Peyer's patch (tissue), 4 donors: ENCODE measurements around the gene SLC1A1. TPM values are rescaled to one million over a fixed set of nuclear protein-coding genes. Genes with fewer than 3 reads are reported as not detected.

Experiments used
- DNase-seq, 3 donors: peaks; one replicate each; pipeline ENCODE4 v3.0.0-alpha.2; 2017 to 2019
- H3K27ac ChIP-seq, 4 donors: fragments of 200-600 bp; sonication (generic); one replicate each; pipeline ENCODE4 v1.5.1; 2016 to 2019
- H3K27me3 ChIP-seq, 2 donors: fragments of 200-600 bp; sonication (generic); one replicate each; pipeline ENCODE4 v1.5.1; 2019
- H3K36me3 ChIP-seq, 3 donors: fragments of 200-600 bp; sonication (generic); one replicate each; pipeline ENCODE4 v1.5.1; 2016 to 2019
- H3K4me1 ChIP-seq, 4 donors: fragments of 200-600 bp; sonication (generic); one replicate each; pipeline ENCODE4 v1.5.1; 2016 to 2019
- H3K4me3 ChIP-seq, 4 donors: fragments of 200-600 bp; sonication (generic); 1 replicate in 3 of 4; 2 replicates in 1 of 4; pipeline ENCODE4 v1.5.1; 2016 to 2019; ENCODE audit warnings: mild to moderate bottlenecking in 1 of 4
- H3K9me3 ChIP-seq, 4 donors: fragments of 200-600 bp; sonication (generic); one replicate each; pipeline ENCODE4 v1.5.1; 2016 to 2019; ENCODE audit warnings: mild to moderate bottlenecking in 1 of 4
- POLR2A ChIP-seq, 2 donors: fragments of 450-650 bp; IDR thresholded peaks; one replicate each; pipeline ENCODE4 v1.5.1; 2017; ENCODE audit warnings: antibody characterized with exemption in 2 of 2, mild to moderate bottlenecking in 2 of 2, moderate library complexity in 2 of 2
- total RNA-seq, 4 donors: library from RNA; depleted of rRNA; stranded (reverse); fragments of >200 nt; gene quantifications; one replicate each; pipeline ENCODE4 v1.1.0, GENCODE V29; 2016
- TF ChIP-seq, protein P1 (sequence below), 6 experiments: fragments of 450-650 bp in 4 of 6; fragments of 200-600 bp in 2 of 6; sonication (generic) in 1 of 6; IDR thresholded peaks; one replicate each; pipeline ENCODE4 v1.5.1; 2017 to 2019; ENCODE audit warnings: antibody characterized with exemption in 6 of 6, mild to moderate bottlenecking in 3 of 6, moderate library complexity in 1 of 6

Gene SLC1A1
- total RNA-seq, 4 donors from 2014 or later: 5.0 to 357 (median 145) TPM

DNA sequence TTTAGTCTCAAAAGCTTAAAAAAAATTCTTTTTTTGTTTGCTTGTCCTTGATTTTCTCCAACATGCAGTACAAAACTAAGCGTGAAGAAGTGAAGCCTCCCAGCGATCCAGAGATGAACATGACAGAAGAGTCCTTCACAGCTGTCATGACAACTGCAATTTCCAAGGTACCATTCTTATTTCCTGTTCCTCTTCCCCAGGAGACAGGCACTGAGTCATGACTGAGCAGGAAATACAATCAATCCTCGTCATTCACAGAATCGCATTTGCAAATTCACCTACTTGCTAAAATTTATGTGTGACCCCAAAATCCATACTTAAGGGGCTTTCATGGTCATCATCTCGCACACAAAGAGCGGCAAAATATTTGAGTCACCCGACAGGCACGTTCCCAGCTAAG is 77.3 kb downstream of the SLC1A1 start:
- peaks cover 0 to 36% (median 0%) of the 10 kb centered on the region in 3 donors for H3K36me3 ChIP-seq
- H3K27me3 ChIP-seq: no peaks in the 10 kb centered on the region
- DNase-seq: no peak
- no peak overlapping the region for H3K27ac ChIP-seq
- no peak for TF ChIP-seq POLR2A (IDR thresholded peaks at IDR 0.05)
- TF ChIP-seq, protein P1, sequence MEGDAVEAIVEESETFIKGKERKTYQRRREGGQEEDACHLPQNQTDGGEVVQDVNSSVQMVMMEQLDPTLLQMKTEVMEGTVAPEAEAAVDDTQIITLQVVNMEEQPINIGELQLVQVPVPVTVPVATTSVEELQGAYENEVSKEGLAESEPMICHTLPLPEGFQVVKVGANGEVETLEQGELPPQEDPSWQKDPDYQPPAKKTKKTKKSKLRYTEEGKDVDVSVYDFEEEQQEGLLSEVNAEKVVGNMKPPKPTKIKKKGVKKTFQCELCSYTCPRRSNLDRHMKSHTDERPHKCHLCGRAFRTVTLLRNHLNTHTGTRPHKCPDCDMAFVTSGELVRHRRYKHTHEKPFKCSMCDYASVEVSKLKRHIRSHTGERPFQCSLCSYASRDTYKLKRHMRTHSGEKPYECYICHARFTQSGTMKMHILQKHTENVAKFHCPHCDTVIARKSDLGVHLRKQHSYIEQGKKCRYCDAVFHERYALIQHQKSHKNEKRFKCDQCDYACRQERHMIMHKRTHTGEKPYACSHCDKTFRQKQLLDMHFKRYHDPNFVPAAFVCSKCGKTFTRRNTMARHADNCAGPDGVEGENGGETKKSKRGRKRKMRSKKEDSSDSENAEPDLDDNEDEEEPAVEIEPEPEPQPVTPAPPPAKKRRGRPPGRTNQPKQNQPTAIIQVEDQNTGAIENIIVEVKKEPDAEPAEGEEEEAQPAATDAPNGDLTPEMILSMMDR (IDR thresholded peaks at IDR 0.05): no peak
- no peaks in the 10 kb centered on the region for H3K9me3 ChIP-seq
- no peak overlapping the region for H3K4me3 ChIP-seq
- no peaks in the 10 kb centered on the region for H3K4me1 ChIP-seq

GRCh38 chr9:4569101-4569500 is 78.8 kb downstream of the SLC1A1 start:
- Histone ChIP-seq H3K4me1 (no peaks in the 10 kb centered on the region), H3K27me3 (no peaks in the 10 kb centered on the region), H3K9me3 (no peaks in the 10 kb centered on the region), H3K36me3 (peaks cover 0 to 30% (median 0%) of the 10 kb centered on the region in 3 donors), H3K27ac (no peak overlapping the region), H3K4me3 (no peak overlapping the region)
- TF ChIP-seq, protein P1 (IDR thresholded peaks at IDR 0.05): no peak
- TF ChIP-seq POLR2A (IDR thresholded peaks at IDR 0.05): no peak
- no peak for DNase-seq

DNA sequence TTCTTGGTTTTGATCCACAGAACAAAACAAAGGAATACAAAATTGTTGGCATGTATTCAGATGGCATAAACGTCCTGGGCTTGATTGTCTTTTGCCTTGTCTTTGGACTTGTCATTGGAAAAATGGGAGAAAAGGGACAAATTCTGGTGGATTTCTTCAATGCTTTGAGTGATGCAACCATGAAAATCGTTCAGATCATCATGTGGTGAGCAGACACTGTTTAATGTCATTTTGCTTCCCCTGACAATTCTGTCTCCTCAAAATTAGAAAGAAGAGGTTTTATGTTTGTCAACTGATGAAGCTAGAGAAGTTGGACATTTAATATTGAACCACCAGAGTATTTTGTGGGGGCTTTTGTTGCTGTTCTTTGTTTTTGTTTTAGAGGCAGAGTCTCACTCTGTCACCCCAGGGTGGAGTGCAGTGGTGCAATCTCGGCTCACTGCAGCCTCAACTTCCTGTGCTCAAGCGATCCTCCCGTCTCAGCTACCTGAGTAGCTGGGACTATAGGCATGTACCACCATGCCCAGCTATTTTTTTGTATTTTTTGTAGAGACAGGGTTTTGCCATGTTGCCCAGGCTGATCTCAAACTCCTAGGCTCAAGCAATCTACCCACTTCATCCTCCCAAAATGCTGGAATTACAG is 82.0 kb downstream of the SLC1A1 start:
- H3K36me3 ChIP-seq: peaks cover 0 to 40% (median 0%) of the 10 kb centered on the region in 3 donors
- H3K4me1 ChIP-seq: no peaks in the 10 kb centered on the region
- no peak for TF ChIP-seq POLR2A (IDR thresholded peaks at IDR 0.05)
- TF ChIP-seq, protein P1 (IDR thresholded peaks at IDR 0.05): no peak
- H3K27ac ChIP-seq: no peak overlapping the region
- no peak overlapping the region for H3K4me3 ChIP-seq
- no peaks in the 10 kb centered on the region for H3K9me3 ChIP-seq
- H3K27me3 ChIP-seq: no peaks in the 10 kb centered on the region
- no peak for DNase-seq

DNA sequence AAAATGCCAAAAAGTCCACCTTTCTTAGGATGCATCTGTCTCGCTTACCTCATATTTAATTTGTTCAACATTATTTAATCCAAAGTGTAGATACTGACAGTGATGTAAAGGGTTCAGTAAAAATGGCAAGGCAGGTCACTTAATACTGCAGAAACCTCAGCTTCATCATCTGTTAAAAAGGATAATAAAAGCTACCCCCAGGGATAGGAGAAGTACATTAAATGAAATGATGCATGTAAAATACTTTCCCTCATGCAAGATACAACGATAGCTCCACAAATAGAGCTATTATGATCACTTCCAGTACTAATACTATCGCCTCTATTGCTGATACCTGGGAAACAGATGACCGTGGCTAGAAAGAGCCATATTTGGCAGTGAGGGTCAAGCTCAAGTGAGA is 82.9 kb downstream of the SLC1A1 start:
- no peak overlapping the region for H3K4me3 ChIP-seq
- peaks cover 0 to 36% (median 0%) of the 10 kb centered on the region in 3 donors for H3K36me3 ChIP-seq
- no peaks in the 10 kb centered on the region for H3K4me1 ChIP-seq
- H3K27me3 ChIP-seq: no peaks in the 10 kb centered on the region
- DNase-seq: no peak
- no peak overlapping the region for H3K27ac ChIP-seq
- TF ChIP-seq, protein P1 (IDR thresholded peaks at IDR 0.05): no peak
- TF ChIP-seq POLR2A (IDR thresholded peaks at IDR 0.05): no peak
- H3K9me3 ChIP-seq: no peaks in the 10 kb centered on the region

DNA sequence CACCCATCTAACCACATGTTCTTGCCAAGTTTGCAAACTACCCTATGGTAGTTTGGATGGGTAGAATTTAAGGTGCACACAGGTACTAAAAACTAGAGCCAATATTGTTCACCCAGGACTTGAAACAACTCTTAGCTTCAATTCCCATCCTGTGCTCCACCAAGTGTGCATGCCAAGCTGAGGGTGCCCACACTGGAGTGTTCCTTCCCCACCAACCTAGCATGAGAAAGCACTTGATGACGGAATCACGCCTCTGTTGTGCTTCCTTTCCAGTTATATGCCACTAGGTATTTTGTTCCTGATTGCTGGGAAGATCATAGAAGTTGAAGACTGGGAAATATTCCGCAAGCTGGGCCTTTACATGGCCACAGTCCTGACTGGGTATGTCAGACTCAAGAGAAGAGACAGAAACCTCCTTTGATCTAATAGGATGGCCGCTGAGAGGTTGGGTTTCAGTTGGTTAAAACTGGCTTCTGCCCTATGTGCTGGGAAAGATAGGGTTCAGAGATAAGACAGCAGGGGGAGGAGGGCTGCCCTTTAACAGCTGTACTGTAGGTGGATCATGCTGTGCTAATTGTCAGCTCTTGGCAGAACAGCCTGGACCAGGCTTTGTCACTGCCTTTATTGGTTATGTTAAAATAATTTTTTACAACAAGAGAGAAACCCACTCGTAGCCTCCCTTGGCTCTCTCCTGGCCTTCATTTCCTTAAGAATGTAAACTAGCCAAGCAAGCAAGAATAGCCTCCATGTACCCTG is 83.5 kb downstream of the SLC1A1 start:
- H3K4me1 ChIP-seq: no peaks in the 10 kb centered on the region
- TF ChIP-seq, protein P1 (IDR thresholded peaks at IDR 0.05): no peak
- TF ChIP-seq POLR2A (IDR thresholded peaks at IDR 0.05): no peak
- peaks cover 0 to 36% (median 0%) of the 10 kb centered on the region in 3 donors for H3K36me3 ChIP-seq
- no peak overlapping the region for H3K4me3 ChIP-seq
- DNase-seq: no peak
- H3K27ac ChIP-seq: no peak overlapping the region
- H3K9me3 ChIP-seq: no peaks in the 10 kb centered on the region
- H3K27me3 ChIP-seq: no peaks in the 10 kb centered on the region
